HepG2 (cell line): ENCODE measurements around the gene ITCH. TPM values are rescaled to one million over a fixed set of nuclear protein-coding genes. Genes with fewer than 3 reads are reported as not detected.

Source experiments
- ATAC-seq: fragments of 200-7000 bp; cut with Tn5 transposase; 3 replicates; pipeline ENCODE4 v1.9.1; 2020; ENCODE audit warnings: mild to moderate bottlenecking, moderate library complexity
- BruUV-seq: library from RNA; stranded (reverse); fragments of 400-500 nt; replicated peaks from 2 replicates; lab custom pipeline; 2021; lab: Mats Ljungman, UMichigan
- CTCF ChIA-PET: fragments of 300-600 bp; formaldehyde crosslinking; extraction: SDS; loops from one replicate; lab custom pipeline; 2021; ENCODE audit warnings: low total read pairs, inconsistent platforms, low intra/inter-chr PET ratio; lab: Yijun Ruan, JAX
- POLR2A ChIA-PET: fragments of 350-600 bp; sonication (Branson Sonifier 250); formaldehyde crosslinking; loops from one replicate; lab custom pipeline; 2020; ENCODE audit warnings: antibody characterized with exemption, inconsistent platforms; lab: Yijun Ruan, JAX
- DNase-seq: peaks from one replicate; pipeline ENCODE4 v3.0.0-alpha.2; 2015; ENCODE audit warnings: low spot score
- FAIRE-seq: peaks from 3 replicates; lab custom pipeline; 2011; peaks lifted over from hg19 to GRCh38; lab: Jason Lieb, UNC
- H2AFZ ChIP-seq: one replicate; pipeline ENCODE4 v1.6.1; 2011; ENCODE audit warnings: low read length, inconsistent platforms
- H3K27ac ChIP-seq: fragments of 300-600 bp; 3 replicates; pipeline ENCODE4 v1.8.0; 2011; ENCODE audit warnings: mixed run types, mild to moderate bottlenecking, mixed read lengths, low read length, inconsistent platforms; ENCODE audit not compliant: insufficient read depth; ENCODE audit errors: extremely low read length
- H3K27me3 ChIP-seq, 2 experiments: fragments of 200-600 bp in 1 of 2; 2 replicates in 1 of 2; 3 replicates in 1 of 2; pipeline versions ENCODE4 v1.6.0 to v1.8.0; 2011; ENCODE audit warnings: low read length in 2 of 2, mild to moderate bottlenecking in 2 of 2, moderate library complexity in 2 of 2, inconsistent platforms in 1 of 2; ENCODE audit not compliant: insufficient read depth in 2 of 2, control insufficient read depth in 1 of 2
- H3K36me3 ChIP-seq, 2 experiments: fragments of 200-600 bp in 1 of 2; replicated peaks in 1 of 2; 2 replicates in 1 of 2; 3 replicates in 1 of 2; pipeline versions ENCODE4 v1.5.1 to v1.8.0; 2011; ENCODE audit warnings: low read length in 2 of 2, inconsistent platforms in 1 of 2; ENCODE audit not compliant: insufficient read depth in 2 of 2, control insufficient read depth in 1 of 2
- H3K4me1 ChIP-seq: 2 replicates; pipeline ENCODE4 v1.5.1; 2012; ENCODE audit warnings: low read length, inconsistent platforms; ENCODE audit not compliant: insufficient read depth
- H3K4me2 ChIP-seq: 2 replicates; pipeline ENCODE4 v1.6.0; 2011; ENCODE audit warnings: low read depth, low read length, inconsistent platforms
- H3K4me3 ChIP-seq, 3 experiments: fragments of 200-600 bp in 1 of 3; sonication (generic), shearing (Covaris generic) in 1 of 3; replicated peaks in 1 of 3; 2 replicates each; pipeline ENCODE4 v1.5.1; 2011 to 2016; ENCODE audit warnings: low read length in 3 of 3, inconsistent platforms in 2 of 3, low read depth in 2 of 3, mild to moderate bottlenecking in 2 of 3, control low read depth in 1 of 3, mixed read lengths in 1 of 3; ENCODE audit not compliant: insufficient read depth in 1 of 3
- H3K79me2 ChIP-seq: one replicate; pipeline ENCODE4 v1.6.1; 2011; ENCODE audit warnings: low read length, inconsistent platforms; ENCODE audit not compliant: insufficient read depth
- H3K9ac ChIP-seq: 2 replicates; pipeline ENCODE4 v1.6.0; 2011; ENCODE audit warnings: mild to moderate bottlenecking, low read depth, low read length, inconsistent platforms; ENCODE audit not compliant: insufficient read depth
- H3K9me3 ChIP-seq: 2 replicates; pipeline ENCODE4 v1.5.1; 2012; ENCODE audit warnings: mild to moderate bottlenecking, low read length
- H4K20me1 ChIP-seq: 2 replicates; pipeline ENCODE4 v1.6.0; 2011; ENCODE audit warnings: inconsistent platforms, mild to moderate bottlenecking, low read length, moderate library complexity; ENCODE audit not compliant: insufficient read depth
- CAMTA2 ChIP-seq: sonication (generic); formaldehyde crosslinking; IDR thresholded peaks from 2 replicates; pipeline ENCODE4 v1.4.0; 2020; ENCODE audit warnings: mild to moderate bottlenecking, missing genetic modification reagents, borderline replicate concordance
- CEBPB ChIP-seq: IDR thresholded peaks from 2 replicates; pipeline ENCODE4 v1.6.1; 2011; ENCODE audit warnings: low read depth, low read length, improper control_type of control experiment, borderline replicate concordance
- EEA1 ChIP-seq: sonication (generic); formaldehyde crosslinking; IDR thresholded peaks from 2 replicates; pipeline ENCODE4 v1.5.1; 2020; ENCODE audit warnings: mild to moderate bottlenecking, missing genetic modification reagents, borderline replicate concordance
- GFI1 ChIP-seq: sonication (generic); formaldehyde crosslinking; IDR thresholded peaks from 2 replicates; pipeline ENCODE4 v1.5.0; 2020; ENCODE audit warnings: missing genetic modification reagents, mild to moderate bottlenecking, borderline replicate concordance
- KAT8 ChIP-seq: IDR thresholded peaks from 2 replicates; pipeline ENCODE4 v1.6.1; 2016; ENCODE audit warnings: missing genetic modification reagents, missing compliant biosample characterization
- MXD4 ChIP-seq: IDR thresholded peaks from 2 replicates; pipeline ENCODE4 v1.6.1; 2016; ENCODE audit warnings: mild to moderate bottlenecking, missing biosample characterization, missing genetic modification reagents
- RBFOX2 ChIP-seq: fragments of 200-400 bp; formaldehyde crosslinking; IDR thresholded peaks from 2 replicates; pipeline ENCODE4 v1.6.1; 2017; ENCODE audit warnings: low read depth, mild to moderate bottlenecking, low read length
- TCF12 ChIP-seq, 2 experiments: fragments of 450-650 bp in 1 of 2; sonication (generic) in 1 of 2; formaldehyde crosslinking in 1 of 2; IDR thresholded peaks; 2 replicates each; pipeline versions ENCODE4 v1.6.1 to v1.8.0; 2017 to 2022; ENCODE audit warnings: antibody characterized with exemption in 1 of 2, mild to moderate bottlenecking in 1 of 2, missing genetic modification reagents in 1 of 2, moderate library complexity in 1 of 2
- ZBTB2 ChIP-seq: sonication (generic); formaldehyde crosslinking; IDR thresholded peaks from 2 replicates; pipeline ENCODE4 v1.8.0; 2022; ENCODE audit warnings: low read depth, missing genetic modification reagents
- ZBTB25 ChIP-seq: IDR thresholded peaks from 2 replicates; pipeline ENCODE4 v1.6.1; 2018; ENCODE audit warnings: missing genetic modification reagents
- ZNF552 ChIP-seq: sonication (generic); formaldehyde crosslinking; IDR thresholded peaks from 2 replicates; pipeline ENCODE4 v1.9.0; 2022; ENCODE audit warnings: missing genetic modification reagents, mild to moderate bottlenecking, borderline replicate concordance
- ZNF713 ChIP-seq: sonication (generic); formaldehyde crosslinking; IDR thresholded peaks from 2 replicates; pipeline ENCODE4 v1.4.0; 2020; ENCODE audit warnings: mild to moderate bottlenecking, missing genetic modification reagents
- ZNF784 ChIP-seq: sonication (generic); formaldehyde crosslinking; IDR thresholded peaks from 2 replicates; pipeline ENCODE4 v1.5.1; 2020; ENCODE audit warnings: missing genetic modification reagents, mild to moderate bottlenecking, borderline replicate concordance
- WGBS: methylation state at CpG from one replicate; pipeline ENCODE4 v1.1.6; 2017; ENCODE audit warnings: low lambda C conversion rate; 5-methylcytosine and 5-hydroxymethylcytosine counted together
- in situ Hi-C: cut with HindIII; loops from 2 replicates; pipeline ENCODE4 v1.10.0; 2017; ENCODE audit warnings: low pct_unique_long_range_greater_than_20kb; ENCODE audit not compliant: extremely low pct_ligation_motif_present
- intact Hi-C: fragments of 100-400 bp; cut with micrococcal nuclease; formaldehyde crosslinking; loops from one replicate; pipeline ENCODE4 v1.10.0; 2022; ENCODE audit not compliant: unreplicated experiment
- polyA plus RNA-seq, 8 experiments: library from polyadenylated mRNA; depleted of rRNA in 3 of 8; stranded (reverse) in 7 of 8; unstranded in 1 of 8; fragments of >200 nt; fragmentation: Illumina TruSeq in 4 of 8; extraction: Trizol in 4 of 8; gene quantifications; 2 replicates each; pipeline versions ENCODE4 v1.2.1 to v1.2.3, GENCODE V29; 2011 to 2016; ENCODE audit warnings: low read depth in 4 of 8, missing spikeins in 1 of 8, mixed read lengths in 1 of 8; ENCODE audit not compliant: insufficient read depth in 1 of 8
- total RNA-seq, 5 experiments: library from RNA; depleted of rRNA; stranded (reverse); fragments of >200 nt; fragmentation: Illumina TruSeq; extraction: Trizol; gene quantifications; 2 replicates each; pipeline ENCODE4 v1.2.3, GENCODE V29; 2016; ENCODE audit warnings: low read depth in 1 of 5
- TF ChIP-seq, protein P1 (sequence below): sonication (generic); formaldehyde crosslinking; conservative IDR thresholded peaks from 2 replicates; pipeline ENCODE4 v1.4.0; 2020; ENCODE audit warnings: missing genetic modification reagents
- TF ChIP-seq, protein P2 (sequence below): IDR thresholded peaks from 2 replicates; pipeline ENCODE4 v1.4.0; 2020; ENCODE audit warnings: mild to moderate bottlenecking, missing genetic modification reagents

Gene ITCH
- total and polyA plus RNA-seq, 2 of the 13 experiments (the other 11 are each of a cell fraction or from before 2014, with no cell fraction given): 20.5 to 112 TPM

DNA sequence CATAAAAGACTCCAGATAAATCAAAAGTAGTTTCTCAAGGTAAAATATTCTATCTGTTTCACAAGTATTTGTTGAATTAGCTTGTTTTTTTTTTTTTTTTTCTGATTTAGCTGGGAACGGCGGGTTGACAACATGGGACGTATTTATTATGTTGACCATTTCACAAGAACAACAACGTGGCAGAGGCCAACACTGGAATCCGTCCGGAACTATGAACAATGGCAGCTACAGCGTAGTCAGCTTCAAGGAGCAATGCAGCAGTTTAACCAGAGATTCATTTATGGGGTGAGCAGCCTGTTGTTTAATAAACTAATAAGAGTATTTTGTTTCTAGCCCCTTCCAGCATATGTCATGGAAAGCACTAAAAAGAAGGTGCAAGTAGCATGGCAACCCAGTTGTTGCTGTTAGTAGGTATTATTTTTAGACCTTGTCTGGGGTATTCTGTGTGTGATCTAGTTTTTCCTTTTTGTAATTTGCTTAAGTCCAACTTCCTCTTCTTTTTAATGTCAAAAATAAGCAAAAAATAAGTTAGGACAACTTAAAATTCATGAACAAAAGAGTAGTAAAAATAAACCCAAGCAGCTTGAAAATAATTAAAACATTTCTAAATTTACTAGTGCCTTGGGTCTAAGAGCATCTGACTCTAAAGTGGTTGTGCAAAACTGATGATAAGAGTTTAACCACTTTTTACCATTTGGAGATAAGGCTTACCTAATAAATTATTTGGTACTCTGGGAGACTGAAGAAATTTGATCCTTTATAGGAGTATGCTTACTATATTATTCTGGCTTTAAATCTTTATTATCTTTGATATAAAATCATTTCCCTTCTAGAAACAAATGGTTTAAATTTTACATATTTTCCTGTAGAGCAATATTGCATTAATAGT lies 82.3 kb downstream of the ITCH start:
- in situ Hi-C loops: no loop called here
- no peak overlapping the region for H3K27ac ChIP-seq
- TF ChIP-seq TCF12 (IDR thresholded peaks at IDR 0.05) (no peak), TCF12 (CRISPR knock-in tag; IDR thresholded peaks at IDR 0.05) (no peak), ZNF713 (CRISPR knock-in tag) (no peak), EEA1 (no peak), ZBTB25 (CRISPR knock-in tag) (no peak), CEBPB (no peak), KAT8 (CRISPR knock-in tag) (no peak), GFI1 (CRISPR knock-in tag) (no peak), MXD4 (CRISPR knock-in tag) (no peak), ZNF784 (CRISPR knock-in tag) (no peak), ZBTB2 (no peak), ZNF552 (CRISPR knock-in tag) (no peak), CAMTA2 (CRISPR knock-in tag) (no peak), RBFOX2 (no peak)
- TF ChIP-seq, protein P1, sequence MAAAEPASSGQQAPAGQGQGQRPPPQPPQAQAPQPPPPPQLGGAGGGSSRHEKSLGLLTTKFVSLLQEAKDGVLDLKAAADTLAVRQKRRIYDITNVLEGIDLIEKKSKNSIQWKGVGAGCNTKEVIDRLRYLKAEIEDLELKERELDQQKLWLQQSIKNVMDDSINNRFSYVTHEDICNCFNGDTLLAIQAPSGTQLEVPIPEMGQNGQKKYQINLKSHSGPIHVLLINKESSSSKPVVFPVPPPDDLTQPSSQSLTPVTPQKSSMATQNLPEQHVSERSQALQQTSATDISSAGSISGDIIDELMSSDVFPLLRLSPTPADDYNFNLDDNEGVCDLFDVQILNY (CRISPR knock-in tag): no peak
- TF ChIP-seq, protein P2, sequence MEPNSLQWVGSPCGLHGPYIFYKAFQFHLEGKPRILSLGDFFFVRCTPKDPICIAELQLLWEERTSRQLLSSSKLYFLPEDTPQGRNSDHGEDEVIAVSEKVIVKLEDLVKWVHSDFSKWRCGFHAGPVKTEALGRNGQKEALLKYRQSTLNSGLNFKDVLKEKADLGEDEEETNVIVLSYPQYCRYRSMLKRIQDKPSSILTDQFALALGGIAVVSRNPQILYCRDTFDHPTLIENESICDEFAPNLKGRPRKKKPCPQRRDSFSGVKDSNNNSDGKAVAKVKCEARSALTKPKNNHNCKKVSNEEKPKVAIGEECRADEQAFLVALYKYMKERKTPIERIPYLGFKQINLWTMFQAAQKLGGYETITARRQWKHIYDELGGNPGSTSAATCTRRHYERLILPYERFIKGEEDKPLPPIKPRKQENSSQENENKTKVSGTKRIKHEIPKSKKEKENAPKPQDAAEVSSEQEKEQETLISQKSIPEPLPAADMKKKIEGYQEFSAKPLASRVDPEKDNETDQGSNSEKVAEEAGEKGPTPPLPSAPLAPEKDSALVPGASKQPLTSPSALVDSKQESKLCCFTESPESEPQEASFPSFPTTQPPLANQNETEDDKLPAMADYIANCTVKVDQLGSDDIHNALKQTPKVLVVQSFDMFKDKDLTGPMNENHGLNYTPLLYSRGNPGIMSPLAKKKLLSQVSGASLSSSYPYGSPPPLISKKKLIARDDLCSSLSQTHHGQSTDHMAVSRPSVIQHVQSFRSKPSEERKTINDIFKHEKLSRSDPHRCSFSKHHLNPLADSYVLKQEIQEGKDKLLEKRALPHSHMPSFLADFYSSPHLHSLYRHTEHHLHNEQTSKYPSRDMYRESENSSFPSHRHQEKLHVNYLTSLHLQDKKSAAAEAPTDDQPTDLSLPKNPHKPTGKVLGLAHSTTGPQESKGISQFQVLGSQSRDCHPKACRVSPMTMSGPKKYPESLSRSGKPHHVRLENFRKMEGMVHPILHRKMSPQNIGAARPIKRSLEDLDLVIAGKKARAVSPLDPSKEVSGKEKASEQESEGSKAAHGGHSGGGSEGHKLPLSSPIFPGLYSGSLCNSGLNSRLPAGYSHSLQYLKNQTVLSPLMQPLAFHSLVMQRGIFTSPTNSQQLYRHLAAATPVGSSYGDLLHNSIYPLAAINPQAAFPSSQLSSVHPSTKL: no peak

More for the DNA sequence above, 82.3 kb downstream of the ITCH start:
- Histone ChIP-seq H4K20me1 (no peaks in the 10 kb centered on the region), H3K79me2 (no peaks in the 10 kb centered on the region), H3K4me2 (no peak overlapping the region), H3K9me3 (no peaks in the 10 kb centered on the region), H3K4me3 (no peak overlapping the region), H3K27me3 (no peaks in the 10 kb centered on the region), H3K9ac (no peak overlapping the region), H2AFZ (no peak overlapping the region), H3K36me3 (peaks cover 34 to 90% of the 10 kb centered on the region in 2 experiments), H3K4me1 (no peaks in the 10 kb centered on the region)
- ChIA-PET POLR2A (no interaction called here), CTCF (no interaction called here)
- intact Hi-C loops: no loop called here
- 96% methylated on average over 7 of the region's 7 CpGs for WGBS
- no peak for DNase-seq
- no peak for FAIRE-seq
- ATAC-seq: no peak
- no TSS peak for BruUV-seq
